ENCODE measurements around the gene NUP210. TPM values are rescaled to one million over a fixed set of nuclear protein-coding genes. Genes with fewer than 3 reads are reported as not detected.

Gene NUP210
- total RNA-seq, 4 donors from 2014 or later: 3.6 to 8.2 (median 4.0) TPM

DNA sequence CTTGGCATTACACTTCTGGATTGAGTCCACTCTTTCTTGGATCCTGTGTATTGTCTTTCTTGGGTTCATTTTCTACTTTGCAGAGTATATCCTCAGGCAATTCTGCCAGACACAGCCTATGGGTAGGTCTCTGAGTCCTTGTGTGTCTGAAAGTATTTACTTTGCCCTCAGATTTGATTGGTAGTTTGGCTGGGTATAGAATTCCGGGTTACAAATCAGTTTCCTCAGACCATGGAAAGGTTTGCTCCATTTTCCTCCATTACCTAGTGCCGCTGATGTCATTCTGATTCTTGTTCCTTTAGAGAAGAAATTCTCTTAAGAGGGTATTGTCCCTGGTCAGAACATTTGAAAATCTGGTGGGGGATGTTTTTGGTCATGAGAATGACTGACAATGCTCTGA, 133.2 kb downstream of the NUP210 start:
- WGBS, 2 donors: 84 to 96% methylated on average over 2 of the region's 2 CpGs
- DNase-seq (ENCODE audit: low spot score in 2 of 2): no peak
- TF ChIP-seq POLR2A (IDR thresholded peaks at IDR 0.05) (no peak), CTCF (IDR thresholded peaks at IDR 0.05) (no peak)
- H3K4me3 ChIP-seq (ENCODE audit: low read depth, poor library complexity, severe bottlenecking): no peak overlapping the region
- intact Hi-C loops (cut with DNase I; ENCODE audit: low total_unique reads): loop anchor here (5.0 kb wide), 1 partner anchor 1575 kb away; no protein-coding TSS in a partner anchor

DNA sequence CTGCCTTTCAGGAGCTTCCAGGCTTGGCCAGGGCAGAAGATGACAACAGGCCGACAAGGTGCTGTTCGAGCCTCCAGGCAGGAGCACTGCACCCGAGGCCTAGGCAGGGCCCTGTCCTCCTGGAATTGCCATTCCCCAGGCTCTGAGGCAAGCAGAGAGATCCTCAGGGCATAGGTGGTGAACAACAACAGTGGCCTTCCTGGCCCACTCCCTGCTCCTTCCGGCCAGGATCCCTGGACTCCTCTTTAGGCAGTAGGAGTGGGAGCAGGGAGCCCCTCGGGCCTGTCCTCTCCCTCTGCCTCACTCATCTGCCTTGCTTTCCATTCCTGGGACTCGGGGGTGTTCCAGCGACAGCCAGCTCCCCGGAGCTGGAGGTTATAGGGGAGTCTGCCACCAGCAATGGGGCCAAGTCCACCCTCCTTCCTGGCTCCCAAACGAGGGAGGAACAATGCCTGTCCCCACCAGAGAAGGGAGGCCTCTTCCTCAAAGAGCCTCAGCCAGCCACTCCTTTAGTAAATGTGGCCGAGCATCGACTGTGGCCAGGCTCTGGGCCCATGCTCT, 135.0 kb downstream of the NUP210 start:
- no peak for TF ChIP-seq POLR2A (IDR thresholded peaks at IDR 0.05)
- no peak for TF ChIP-seq CTCF (IDR thresholded peaks at IDR 0.05)
- DNase-seq (ENCODE audit: low spot score in 2 of 2): no peak
- no peak overlapping the region for H3K4me3 ChIP-seq (ENCODE audit: low read depth, poor library complexity, severe bottlenecking)
- 91 to 94% methylated on average over 8 to 9 of the region's 11 CpGs for WGBS, 2 donors
- intact Hi-C loops (cut with DNase I; ENCODE audit: low total_unique reads): loop anchor here (5.0 kb wide), 1 partner anchor 1573 kb away; no protein-coding TSS in a partner anchor

- no peak for DNase-seq (ENCODE audit: low spot score in 2 of 2)
- no peak for TF ChIP-seq POLR2A (IDR thresholded peaks at IDR 0.05)
- TF ChIP-seq CTCF (IDR thresholded peaks at IDR 0.05): no peak
- no peak overlapping the region for H3K4me3 ChIP-seq (ENCODE audit: low read depth, poor library complexity, severe bottlenecking)
- intact Hi-C loops (cut with DNase I; ENCODE audit: low total_unique reads): no loop called here
- WGBS, 2 donors: 96 to 100% methylated on average over 1 of the region's 1 CpG
Observed at GRCh38 chr3:13283877-13284264, 136.3 kb downstream of the NUP210 start.

DNA sequence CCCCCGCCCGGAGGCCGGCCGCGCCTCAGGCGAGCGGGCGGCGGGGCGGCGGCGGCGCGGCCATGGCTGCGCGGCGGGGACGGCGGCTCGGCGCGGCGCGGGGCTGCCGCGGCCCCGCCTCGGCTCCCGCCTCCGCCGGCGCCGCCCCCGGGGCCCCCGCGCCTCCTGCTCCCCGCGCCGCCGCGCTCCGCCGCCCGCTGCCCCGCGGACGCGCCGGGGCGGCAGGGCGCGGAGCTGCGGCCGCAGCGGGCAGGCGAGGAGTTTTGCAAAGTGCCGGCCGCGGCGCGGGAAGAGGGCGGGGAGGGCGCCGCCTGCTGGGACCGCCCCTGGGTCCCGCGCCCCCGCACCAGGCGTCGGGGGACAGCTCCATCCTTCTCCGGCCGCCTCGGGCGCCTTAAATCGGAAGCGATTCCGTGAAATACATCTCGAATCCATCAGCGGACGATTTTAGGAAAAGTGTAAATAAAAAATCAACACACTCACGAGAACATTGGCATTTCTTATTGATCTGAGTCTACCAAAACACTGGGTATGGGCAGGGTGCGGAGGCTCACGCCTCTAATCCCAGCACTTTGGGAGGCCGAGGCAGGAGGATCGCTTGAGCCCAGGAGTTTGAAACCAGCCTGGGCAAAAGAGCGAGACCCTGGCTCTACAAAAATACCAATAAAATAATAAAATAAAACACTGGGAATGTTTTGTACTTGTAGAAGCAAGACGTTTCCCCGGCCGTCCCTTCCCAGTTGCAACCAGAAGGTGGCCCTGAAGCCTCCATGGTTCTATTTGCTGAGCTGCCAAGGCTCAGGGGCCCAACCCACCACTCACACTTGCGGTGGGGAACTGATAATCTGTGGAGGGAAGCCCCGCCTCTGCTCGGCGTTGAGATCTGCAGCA, 136.9 kb downstream of the NUP210 start:
- intact Hi-C loops (cut with DNase I; ENCODE audit: low total_unique reads): no loop called here
- DNase-seq (ENCODE audit: low spot score in 2 of 2): no peak
- no peak for TF ChIP-seq CTCF (IDR thresholded peaks at IDR 0.05)
- no peak for TF ChIP-seq POLR2A (IDR thresholded peaks at IDR 0.05)
- no peak overlapping the region for H3K4me3 ChIP-seq (ENCODE audit: low read depth, poor library complexity, severe bottlenecking)
- WGBS, 2 donors: 5 to 8% methylated on average over 37 to 51 of the region's 93 CpGs

- peak overlapping the region; percentile 4 for H3K4me3 ChIP-seq (ENCODE audit: low read depth, poor library complexity, severe bottlenecking)
- no peak for DNase-seq (ENCODE audit: low spot score in 2 of 2)
- intact Hi-C loops (cut with DNase I; ENCODE audit: low total_unique reads): no loop called here
- TF ChIP-seq POLR2A (IDR thresholded peaks at IDR 0.05): no peak
- no peak for TF ChIP-seq CTCF (IDR thresholded peaks at IDR 0.05)
- WGBS, 2 donors: 2% methylated on average over 42 of the region's 87 CpGs; no CpG with 5 or more reads in 1 of the 2 donors
Observed at GRCh38 chr3:13282358-13282985, 137.7 kb downstream of the NUP210 start.

Measured in lower leg skin (tissue), 4 donors.